Right lobe of liver (tissue), 4 donors: Measurements from ENCODE around the gene TERF2IP.

Source experiments
- POLR2A ChIP-seq: fragments of 450-650 bp; IDR thresholded peaks from one replicate; pipeline ENCODE4 v1.6.1; 2017; ENCODE audit warnings: antibody characterized with exemption, mild to moderate bottlenecking
- TF ChIP-seq, protein P1 (sequence below), 4 donors: fragments of 200-600 bp in 3 of 4; fragments of 450-650 bp in 1 of 4; IDR thresholded peaks; one replicate each; pipeline versions ENCODE4 v1.5.1 to v1.8.0; 2016 to 2022; ENCODE audit warnings: antibody characterized with exemption in 4 of 4, mild to moderate bottlenecking in 2 of 4
- donor health status: DM: no; HTN: no; CAD: no.
- donor health status: DM: no; HTN: no; CAD: no.
- donor health status: DM: no; HTN: yes; CAD: no.

DNA sequence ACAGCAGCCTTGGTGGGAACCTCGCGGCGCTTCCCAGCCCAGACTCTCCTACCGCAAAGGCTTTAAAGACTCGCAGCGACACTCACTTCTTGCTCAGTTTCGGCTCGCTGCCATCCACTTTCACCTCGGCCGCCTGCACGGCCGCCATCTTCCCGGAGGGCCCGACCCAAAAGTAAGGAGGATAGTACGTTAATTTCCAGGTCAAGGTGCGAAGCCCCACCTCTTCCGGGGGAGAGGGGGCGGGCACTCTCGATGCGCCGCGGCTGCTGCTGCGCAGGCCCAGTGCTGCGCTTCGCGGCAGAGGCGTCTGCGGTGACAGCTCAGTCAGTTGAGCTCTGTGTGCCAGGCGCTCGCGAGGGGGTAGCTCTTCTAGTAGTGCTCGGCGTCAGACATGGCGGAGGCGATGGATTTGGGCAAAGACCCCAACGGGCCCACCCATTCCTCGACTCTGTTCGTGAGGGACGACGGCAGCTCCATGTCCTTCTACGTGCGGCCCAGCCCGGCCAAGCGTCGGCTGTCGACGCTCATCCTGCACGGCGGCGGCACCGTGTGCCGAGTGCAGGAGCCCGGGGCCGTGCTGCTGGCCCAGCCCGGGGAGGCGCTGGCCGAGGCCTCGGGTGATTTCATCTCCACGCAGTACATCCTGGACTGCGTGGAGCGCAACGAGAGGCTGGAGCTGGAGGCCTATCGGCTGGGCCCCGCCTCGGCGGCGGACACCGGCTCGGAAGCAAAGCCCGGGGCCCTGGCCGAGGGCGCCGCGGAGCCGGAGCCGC, at the start of gene TERF2IP, which contains the start of gene KARS1:
- peak; percentile 99 for TF ChIP-seq POLR2A
- TF ChIP-seq, protein P1, sequence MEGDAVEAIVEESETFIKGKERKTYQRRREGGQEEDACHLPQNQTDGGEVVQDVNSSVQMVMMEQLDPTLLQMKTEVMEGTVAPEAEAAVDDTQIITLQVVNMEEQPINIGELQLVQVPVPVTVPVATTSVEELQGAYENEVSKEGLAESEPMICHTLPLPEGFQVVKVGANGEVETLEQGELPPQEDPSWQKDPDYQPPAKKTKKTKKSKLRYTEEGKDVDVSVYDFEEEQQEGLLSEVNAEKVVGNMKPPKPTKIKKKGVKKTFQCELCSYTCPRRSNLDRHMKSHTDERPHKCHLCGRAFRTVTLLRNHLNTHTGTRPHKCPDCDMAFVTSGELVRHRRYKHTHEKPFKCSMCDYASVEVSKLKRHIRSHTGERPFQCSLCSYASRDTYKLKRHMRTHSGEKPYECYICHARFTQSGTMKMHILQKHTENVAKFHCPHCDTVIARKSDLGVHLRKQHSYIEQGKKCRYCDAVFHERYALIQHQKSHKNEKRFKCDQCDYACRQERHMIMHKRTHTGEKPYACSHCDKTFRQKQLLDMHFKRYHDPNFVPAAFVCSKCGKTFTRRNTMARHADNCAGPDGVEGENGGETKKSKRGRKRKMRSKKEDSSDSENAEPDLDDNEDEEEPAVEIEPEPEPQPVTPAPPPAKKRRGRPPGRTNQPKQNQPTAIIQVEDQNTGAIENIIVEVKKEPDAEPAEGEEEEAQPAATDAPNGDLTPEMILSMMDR (IDR thresholded peaks at IDR 0.05) = no peak
